Calu3 (cell line): ENCODE measurements around the gene PRKCA. TPM values are rescaled to one million over a fixed set of nuclear protein-coding genes. Genes with fewer than 3 reads are reported as not detected.

Experiments used
- BruUV-seq: library from RNA; stranded (reverse); fragments of 400-500 nt; replicated peaks from 2 replicates; lab custom pipeline; 2021; lab: Mats Ljungman, UMichigan
- CTCF ChIA-PET: fragments of 300-600 bp; sonication (Branson Sonifier 250); formaldehyde crosslinking; loops from one replicate; lab custom pipeline; 2022; ENCODE audit warnings: antibody characterized with exemption; lab: Charles Lee
- DNase-seq: peaks from one replicate; pipeline ENCODE4 v3.0.0; 2022
- H3K27ac Mint-ChIP-seq: one replicate; pipeline ENCODE4 v1.8.0; 2022; ENCODE audit warnings: mixed read lengths; ENCODE audit not compliant: unreplicated experiment
- H3K27me3 Mint-ChIP-seq: one replicate; pipeline ENCODE4 v1.8.0; 2022; ENCODE audit warnings: mixed read lengths; ENCODE audit not compliant: unreplicated experiment
- H3K36me3 Mint-ChIP-seq: one replicate; pipeline ENCODE4 v1.8.0; 2022; ENCODE audit warnings: mild to moderate bottlenecking, moderate library complexity, mixed read lengths; ENCODE audit not compliant: insufficient read depth, unreplicated experiment
- H3K4me1 Mint-ChIP-seq: one replicate; pipeline ENCODE4 v1.8.0; 2022; ENCODE audit warnings: mild to moderate bottlenecking, low read depth, mixed read lengths; ENCODE audit not compliant: unreplicated experiment
- H3K4me3 Mint-ChIP-seq: one replicate; pipeline ENCODE4 v1.8.0; 2022; ENCODE audit warnings: mild to moderate bottlenecking, low read depth, moderate library complexity, mixed read lengths; ENCODE audit not compliant: unreplicated experiment
- H3K9me3 Mint-ChIP-seq: one replicate; pipeline ENCODE4 v1.8.0; 2022; ENCODE audit warnings: low read depth, mixed read lengths; ENCODE audit not compliant: unreplicated experiment
- intact Hi-C: fragments of 100-400 bp; cut with micrococcal nuclease; formaldehyde crosslinking; loops from one replicate; pipeline ENCODE4 v1.10.0; 2022; ENCODE audit not compliant: unreplicated experiment
- total RNA-seq: library from RNA; stranded (reverse); gene quantifications from 2 replicates; pipeline ENCODE4 v1.2.3, GENCODE V29; 2022
- TF ChIP-seq, protein P1 (sequence below): fragments of 200-600 bp; IDR thresholded peaks from one replicate; pipeline ENCODE4 v1.8.0; 2022; ENCODE audit warnings: antibody characterized with exemption; ENCODE audit not compliant: unreplicated experiment

The PRKCA gene
- total RNA-seq, 1 experiment from 2014 or later = 126 TPM

DNA sequence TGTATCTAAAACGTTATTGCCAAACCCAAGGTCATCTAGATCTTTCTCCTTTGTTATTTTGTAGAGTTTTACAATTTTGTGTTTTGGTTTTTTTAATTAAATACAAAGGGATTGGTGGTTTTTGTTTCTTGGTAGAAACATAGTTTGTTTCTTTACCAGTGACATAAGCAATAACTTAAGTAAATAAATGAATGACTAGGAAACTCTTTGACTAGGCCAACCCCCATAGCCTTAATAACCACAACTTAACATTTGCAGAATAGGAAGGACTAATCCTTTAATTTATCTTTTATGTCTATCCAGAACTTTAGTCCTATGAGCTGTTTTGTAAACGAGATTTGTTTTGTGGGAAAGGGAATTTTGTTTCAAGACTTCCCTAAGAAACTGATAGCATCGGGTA, 162.5 kb downstream of the PRKCA start:
- H3K4me3 Mint-ChIP-seq = no peak overlapping the region
- H3K9me3 Mint-ChIP-seq = no peaks in the 10 kb centered on the region
- H3K27me3 Mint-ChIP-seq = no peaks in the 10 kb centered on the region
- intact Hi-C loops = loop anchor here (5.0 to 10.0 kb wide), 2 partner anchors 42 to 210 kb away; no protein-coding TSS in a partner anchor
- H3K4me1 Mint-ChIP-seq = peaks cover 65% of the 10 kb centered on the region
- CTCF ChIA-PET = interaction anchor here (1.4 kb wide), 1 partner anchor 9 kb away, joined by 4 read pairs; no protein-coding TSS in a partner anchor
- peaks cover 37% of the 10 kb centered on the region for H3K36me3 Mint-ChIP-seq
- TF ChIP-seq, protein P1, sequence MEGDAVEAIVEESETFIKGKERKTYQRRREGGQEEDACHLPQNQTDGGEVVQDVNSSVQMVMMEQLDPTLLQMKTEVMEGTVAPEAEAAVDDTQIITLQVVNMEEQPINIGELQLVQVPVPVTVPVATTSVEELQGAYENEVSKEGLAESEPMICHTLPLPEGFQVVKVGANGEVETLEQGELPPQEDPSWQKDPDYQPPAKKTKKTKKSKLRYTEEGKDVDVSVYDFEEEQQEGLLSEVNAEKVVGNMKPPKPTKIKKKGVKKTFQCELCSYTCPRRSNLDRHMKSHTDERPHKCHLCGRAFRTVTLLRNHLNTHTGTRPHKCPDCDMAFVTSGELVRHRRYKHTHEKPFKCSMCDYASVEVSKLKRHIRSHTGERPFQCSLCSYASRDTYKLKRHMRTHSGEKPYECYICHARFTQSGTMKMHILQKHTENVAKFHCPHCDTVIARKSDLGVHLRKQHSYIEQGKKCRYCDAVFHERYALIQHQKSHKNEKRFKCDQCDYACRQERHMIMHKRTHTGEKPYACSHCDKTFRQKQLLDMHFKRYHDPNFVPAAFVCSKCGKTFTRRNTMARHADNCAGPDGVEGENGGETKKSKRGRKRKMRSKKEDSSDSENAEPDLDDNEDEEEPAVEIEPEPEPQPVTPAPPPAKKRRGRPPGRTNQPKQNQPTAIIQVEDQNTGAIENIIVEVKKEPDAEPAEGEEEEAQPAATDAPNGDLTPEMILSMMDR = no peak
- no TSS peak for BruUV-seq
- DNase-seq = no peak
- no peak overlapping the region for H3K27ac Mint-ChIP-seq

DNA sequence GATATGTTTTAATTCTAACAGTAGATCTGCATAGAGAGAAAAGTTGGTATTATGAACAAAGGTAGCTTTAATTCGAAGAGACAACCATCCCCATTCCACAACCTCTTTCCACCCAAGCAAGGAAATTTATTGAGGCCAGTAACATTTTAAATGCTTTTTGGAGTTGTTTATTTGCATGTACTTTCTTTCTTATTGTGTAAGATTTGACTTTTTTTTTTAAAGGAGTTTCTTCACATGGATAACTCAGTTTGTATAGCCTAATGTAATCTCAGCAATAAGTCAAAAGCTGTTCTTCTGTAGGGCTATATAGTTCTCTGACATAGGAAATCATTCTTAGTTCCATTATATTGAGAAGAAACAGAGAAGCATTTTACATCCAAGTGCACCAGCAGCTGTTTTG, 163.3 kb downstream of the PRKCA start:
- CTCF ChIA-PET = interaction anchor here (0.6 to 1.4 kb wide), 2 partner anchors 8 to 203 kb away, joined by 4 read pairs; no protein-coding TSS in a partner anchor
- intact Hi-C loops = loop anchor here (5.0 to 10.0 kb wide), 2 partner anchors 42 to 209 kb away; no protein-coding TSS in a partner anchor
- no peaks in the 10 kb centered on the region for H3K9me3 Mint-ChIP-seq
- TF ChIP-seq, protein P1 = no peak
- BruUV-seq = no TSS peak
- peaks cover 65% of the 10 kb centered on the region for H3K4me1 Mint-ChIP-seq
- H3K27me3 Mint-ChIP-seq = no peaks in the 10 kb centered on the region
- no peak overlapping the region for H3K4me3 Mint-ChIP-seq
- peaks cover 36% of the 10 kb centered on the region for H3K36me3 Mint-ChIP-seq
- peak overlapping the region; percentile 96 for H3K27ac Mint-ChIP-seq
- DNase-seq = no peak

DNA sequence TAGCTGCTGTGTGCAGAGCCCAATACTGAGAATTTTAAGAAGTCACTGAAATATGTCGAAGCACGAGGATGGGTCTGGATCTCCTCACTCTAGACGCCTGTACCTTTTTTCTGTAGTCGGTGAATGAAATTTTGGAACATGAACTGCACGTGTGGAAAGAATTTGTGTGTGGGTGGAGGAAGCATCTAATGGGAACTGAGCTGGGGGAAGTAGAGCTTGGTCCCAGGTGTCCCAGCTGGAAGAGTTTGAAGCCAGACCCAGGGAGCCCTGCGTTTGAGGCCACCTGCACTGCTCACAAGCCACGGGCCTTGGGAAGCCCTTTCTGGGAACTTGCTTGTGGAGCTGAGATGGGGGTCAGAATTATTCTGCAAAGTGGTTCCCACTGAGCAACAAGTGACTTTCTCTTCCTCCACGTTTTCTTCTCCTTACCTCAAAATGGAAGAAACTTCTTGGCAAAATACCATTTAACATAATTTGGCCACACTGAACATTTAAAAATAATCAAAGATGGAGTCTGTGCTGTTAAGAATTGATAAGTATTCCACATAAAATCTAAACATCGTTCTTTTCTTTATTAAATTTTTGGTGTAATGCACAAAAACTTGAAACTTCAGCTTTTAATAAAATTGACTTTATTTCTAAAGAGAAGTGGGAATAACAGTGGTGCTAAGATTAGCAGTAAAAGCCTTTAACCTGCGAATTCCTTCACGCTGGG, 163.8 kb downstream of the PRKCA start:
- Mint-ChIP-seq H3K9me3 (no peaks in the 10 kb centered on the region), H3K27ac (peak overlapping the region; percentile 96), H3K4me3 (peak overlapping the region; percentile 66), H3K27me3 (no peaks in the 10 kb centered on the region), H3K4me1 (peaks cover 60% of the 10 kb centered on the region), H3K36me3 (peaks cover 32% of the 10 kb centered on the region)
- no peak for DNase-seq
- BruUV-seq = no TSS peak
- TF ChIP-seq, protein P1 = no peak
- intact Hi-C loops = loop anchor here (5.0 to 10.0 kb wide), 2 partner anchors 41 to 209 kb away; no protein-coding TSS in a partner anchor
- CTCF ChIA-PET = interaction anchor here (0.6 to 1.4 kb wide), 2 partner anchors 8 to 204 kb away, joined by 4 read pairs; no protein-coding TSS in a partner anchor

GRCh38 chr17:66466840-66467367, 164.5 kb downstream of the PRKCA start:
- Mint-ChIP-seq H3K9me3 (no peaks in the 10 kb centered on the region), H3K4me3 (peak overlapping the region; percentile 66), H3K36me3 (peaks cover 31% of the 10 kb centered on the region), H3K27me3 (no peaks in the 10 kb centered on the region), H3K4me1 (peaks cover 53% of the 10 kb centered on the region), H3K27ac (peak overlapping the region; percentile 96)
- intact Hi-C loops = loop anchor here (5.0 to 10.0 kb wide), 2 partner anchors 40 to 208 kb away; no protein-coding TSS in a partner anchor
- TF ChIP-seq, protein P1 = no peak
- CTCF ChIA-PET = no interaction called here
- DNase-seq = peak; percentile 65
- BruUV-seq = no TSS peak
